NCI-H1930 (cell line): ENCODE results near the gene CDC7.
"Not testable (repeated sequence)": the region's sequence is repeated elsewhere in the genome, so short reads cannot be mapped to it uniquely, and the experiment has no call there.

Experiments used
- DNase-seq, 2 experiments: peaks; one replicate each; lab custom pipeline; 2025; lab: John Stamatoyannopoulos, UW

CDC7 gene

DNA sequence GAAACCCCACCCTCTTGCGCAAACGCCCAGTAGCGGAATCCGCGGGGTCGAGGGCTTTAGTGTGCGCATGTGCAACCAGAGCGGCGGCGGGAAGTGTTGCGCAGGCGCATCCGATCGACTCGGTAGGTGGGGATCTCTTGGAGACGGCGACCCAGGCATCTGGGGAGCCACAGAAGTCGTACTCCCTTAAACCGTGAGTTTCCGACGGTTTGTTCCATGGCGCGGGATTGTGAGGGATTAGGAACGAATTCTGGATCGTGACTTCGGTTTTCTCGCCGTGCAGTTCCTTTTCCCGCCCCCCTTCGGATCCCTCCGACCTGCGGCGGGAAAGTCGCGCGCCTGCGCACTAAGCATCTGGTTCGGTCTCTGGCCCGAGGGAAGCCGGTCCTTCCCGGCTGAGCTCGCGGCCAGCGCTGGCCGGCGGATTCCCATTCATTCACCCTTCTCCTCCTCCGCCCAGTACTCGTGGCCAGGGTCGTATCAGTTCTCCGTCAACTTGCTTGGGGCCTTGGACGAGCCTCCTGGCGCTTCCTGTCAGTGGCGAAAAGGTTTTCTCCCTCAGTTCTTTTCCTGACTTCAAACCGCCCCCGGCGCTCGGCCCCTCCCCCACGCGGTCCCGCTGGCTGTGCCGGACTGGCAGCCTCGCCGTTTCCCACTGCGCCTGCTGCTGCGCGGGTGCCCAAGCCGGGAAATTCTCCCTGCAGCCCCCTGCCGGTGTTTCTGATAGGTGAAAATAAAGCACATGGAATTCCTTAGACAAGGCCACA is at the start of gene CDC7:
Gene CDC7, plus strand, starts transcription at position 96 of the 767 bp plus-strand sequence. CDS start 866 bp downstream, outside the sequence.
- peak; percentile 73 to 88 for DNase-seq

DNA sequence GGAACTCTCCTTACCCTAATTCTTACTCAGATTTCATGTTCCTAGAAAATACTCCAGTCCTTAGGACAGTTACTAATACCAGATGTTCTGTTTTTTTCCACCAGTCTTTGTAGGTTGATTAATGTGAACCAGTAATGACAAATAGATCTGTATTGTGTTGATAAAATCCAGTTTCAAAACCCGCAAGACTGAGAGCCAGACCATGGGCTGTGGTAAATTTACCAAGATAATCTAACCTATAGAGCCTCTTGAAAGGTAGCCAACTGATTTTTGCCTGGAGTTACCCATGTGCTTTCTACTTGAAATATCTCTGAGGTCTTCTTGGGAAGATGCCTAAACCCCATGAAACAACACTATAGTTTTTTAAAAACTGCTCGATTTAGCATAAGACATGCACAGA is 46.5 kb upstream of the CDC7 start:
- no peak for DNase-seq

DNA sequence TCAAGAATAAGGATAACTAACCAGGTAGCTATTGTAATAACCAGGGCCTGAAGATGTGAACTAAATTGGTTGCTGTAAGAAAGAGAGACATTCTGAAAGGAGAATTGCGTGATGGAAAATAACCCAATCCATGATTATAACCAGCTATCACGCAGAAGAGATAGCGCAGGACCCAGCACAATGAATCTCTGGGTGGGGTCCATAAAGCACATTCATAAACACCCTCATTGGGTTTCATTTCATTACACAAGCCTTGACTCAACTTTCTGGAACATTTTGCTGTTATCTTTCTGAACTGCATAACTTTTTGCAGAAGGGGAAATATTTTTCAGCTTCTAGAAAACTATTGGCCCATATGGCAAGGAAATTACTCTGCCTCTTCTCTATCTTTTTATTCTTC is 45.3 kb upstream of the CDC7 start:
- DNase-seq, result no peak

DNA sequence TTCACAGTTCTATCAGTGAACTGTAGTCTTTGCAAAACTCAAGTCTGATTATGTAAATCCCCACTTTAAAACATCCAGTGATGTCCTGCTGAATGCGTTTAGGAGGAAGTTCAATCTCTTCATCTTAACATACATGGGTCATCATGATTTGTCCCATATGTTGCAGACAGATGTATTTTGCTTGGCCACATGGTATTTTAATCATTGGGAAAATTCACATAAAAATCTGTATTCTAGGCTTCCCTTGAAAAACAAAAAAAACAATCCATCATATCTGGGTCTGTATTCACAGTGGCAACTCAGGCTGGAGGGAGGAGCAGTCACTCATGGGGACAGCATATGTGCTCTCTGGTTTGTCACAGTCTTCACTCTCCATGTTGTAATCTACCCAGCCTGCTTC is 44.8 kb upstream of the CDC7 start:
- DNase-seq, result no peak

DNA sequence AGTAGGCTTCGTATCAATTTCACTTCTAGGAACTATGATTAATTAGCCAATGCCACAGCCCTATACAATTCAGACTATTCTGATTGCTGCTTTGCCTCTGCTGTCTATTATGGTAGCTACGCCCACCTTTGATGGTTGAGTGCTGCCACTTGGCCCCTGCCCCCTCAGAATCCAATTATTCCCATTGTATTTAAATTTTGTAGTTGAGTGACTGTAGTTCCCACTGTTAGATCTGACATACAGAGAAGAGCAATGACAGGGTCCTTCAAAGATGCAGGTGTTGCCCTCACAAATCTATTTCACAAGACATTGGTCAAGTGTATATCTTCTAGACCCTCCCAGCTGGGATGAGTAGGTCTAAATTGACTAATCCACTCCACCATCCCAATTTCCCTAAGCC is 35.3 kb upstream of the CDC7 start:
- not testable (repeated sequence) for DNase-seq

DNA sequence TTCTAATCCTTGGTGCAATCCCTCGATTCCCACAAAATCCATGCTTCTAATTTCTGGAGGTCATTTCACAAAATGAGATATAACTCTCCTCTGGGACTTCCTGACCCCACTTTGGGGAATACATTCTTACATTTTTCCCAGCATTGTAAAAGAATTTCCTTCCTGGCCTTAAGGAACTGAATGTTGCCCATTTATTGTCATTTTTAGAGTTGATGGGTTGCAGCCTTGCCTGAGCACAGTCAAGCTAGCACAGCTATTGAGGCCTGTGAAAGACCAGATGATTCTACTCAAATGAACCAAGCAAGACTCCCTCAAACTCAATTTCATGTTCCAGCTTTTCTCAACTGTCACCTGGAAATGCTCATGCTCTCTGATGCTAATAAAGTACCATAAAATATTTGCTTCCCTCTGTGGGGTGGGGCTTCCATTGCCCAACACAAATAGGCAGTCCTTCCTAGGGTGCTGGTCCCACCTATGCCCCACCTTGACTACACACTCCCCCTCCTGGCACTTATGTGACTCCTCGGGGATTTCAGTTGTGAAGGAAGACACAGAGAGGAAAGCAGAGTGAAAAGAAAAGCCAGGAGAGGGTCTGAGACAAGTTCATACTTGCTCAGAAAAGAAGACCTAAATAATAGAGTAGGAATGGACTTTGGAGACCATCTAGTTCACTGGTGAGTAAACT is 24.0 kb upstream of the CDC7 start:
- DNase-seq, result no peak

DNA sequence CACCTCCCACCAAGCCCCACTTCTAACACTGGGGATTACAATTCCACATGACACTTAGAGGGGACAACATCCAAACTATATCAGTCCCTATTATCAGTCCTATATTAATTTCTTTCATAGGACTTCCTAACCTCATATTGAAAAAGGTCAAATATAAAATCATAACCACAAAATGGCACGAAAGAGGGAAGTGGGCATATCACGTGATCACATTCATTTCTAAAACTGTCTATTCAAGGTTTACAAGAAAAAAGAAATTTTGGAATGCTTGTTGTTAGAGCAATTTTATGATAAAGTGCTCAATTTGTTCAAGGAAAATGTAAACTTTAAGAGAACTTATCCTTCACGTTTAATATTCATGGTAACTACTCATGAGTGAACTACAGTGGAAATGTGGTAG is 13.2 kb upstream of the CDC7 start:
- DNase-seq, result no peak

DNA sequence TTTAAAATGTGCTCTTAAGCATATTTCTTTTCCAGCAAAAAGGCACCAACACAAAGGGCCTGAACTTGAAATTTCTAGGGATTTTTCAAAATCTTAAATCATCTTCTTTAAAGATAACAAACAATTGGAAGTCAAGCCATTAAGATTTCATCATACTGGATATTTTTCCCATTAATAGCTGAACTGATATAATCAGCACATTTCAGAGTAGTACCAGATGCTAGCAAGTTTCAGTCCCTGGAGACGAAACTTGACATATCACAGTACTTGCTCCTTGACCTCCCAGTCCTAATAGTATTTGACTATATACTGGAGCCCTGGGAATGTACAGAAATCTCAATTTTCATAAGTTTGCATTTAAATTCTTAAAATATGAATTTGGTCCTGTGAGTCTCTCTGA is 10.2 kb upstream of the CDC7 start:
- no peak for DNase-seq

DNA sequence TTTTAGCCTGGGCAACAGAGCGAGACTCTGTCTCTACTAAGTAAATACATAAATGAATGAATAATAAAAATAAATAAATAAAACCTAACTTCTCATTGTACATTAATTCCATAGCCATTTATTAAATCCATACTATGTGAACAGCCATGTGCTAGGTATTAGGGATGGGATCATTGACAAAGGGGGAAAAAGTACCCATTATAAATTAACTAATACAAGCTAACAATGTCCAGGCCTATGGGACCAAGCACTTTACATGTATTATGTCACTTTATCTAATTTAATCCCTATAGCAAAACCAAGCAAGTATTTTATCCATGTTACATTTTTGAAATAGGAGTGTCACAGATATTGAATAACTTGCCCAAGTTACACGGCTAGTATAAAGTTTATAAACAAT is 2.6 kb upstream of the CDC7 start:
- DNase-seq, result no peak

DNA sequence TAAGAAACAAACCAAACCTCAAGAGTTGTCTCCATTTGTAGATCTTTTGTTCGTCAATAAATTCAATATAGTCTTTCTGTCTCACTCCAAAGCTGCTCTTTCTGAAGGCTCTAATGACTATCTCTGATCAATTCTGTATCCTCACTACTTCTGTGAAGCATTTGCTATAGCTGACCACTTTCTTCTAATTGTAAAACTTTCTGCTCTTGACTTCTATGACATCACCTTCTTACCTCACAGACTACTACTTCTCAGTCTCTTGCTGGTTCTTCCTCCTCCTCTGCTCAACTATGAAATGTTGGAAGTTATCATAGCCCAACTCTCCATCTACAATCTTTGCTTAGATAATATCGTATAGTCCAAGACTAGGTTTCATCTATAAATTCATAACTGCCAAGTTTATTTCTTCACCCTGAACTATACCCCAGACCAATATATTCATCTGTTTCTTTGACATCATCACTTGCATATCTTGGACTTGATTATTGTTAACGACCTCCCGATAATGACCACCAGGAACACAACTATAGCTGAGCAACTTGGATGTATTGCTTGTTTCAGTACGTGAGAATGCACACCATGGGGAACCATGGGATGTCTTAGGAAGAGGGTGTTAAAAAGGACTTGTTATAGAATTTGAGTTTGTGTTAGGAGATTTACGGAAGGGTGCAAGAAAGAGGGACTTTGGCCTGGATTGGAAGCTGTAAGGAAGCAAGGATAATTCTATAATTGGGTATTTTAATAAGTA is 2.0 kb upstream of the CDC7 start:
- no peak for DNase-seq

DNA sequence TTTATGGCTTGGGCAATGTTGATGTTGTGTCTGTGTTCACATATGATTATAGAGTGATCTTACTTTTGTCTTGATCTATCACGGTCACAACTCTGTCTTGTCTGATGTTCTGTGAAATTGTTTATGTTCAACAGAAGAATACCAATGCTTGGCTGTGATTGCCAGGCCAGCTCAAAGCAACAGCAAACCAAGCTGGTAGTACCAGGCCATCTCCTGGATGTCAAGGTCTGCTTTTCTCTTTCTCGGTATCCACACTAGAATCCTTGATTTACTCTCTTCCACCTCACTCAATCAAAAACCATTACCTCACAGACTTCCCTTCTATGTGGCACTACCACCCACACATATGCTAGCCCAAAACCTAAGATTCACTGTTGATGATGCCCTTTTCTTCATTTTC is 1.3 kb upstream of the CDC7 start:
- no peak for DNase-seq

DNA sequence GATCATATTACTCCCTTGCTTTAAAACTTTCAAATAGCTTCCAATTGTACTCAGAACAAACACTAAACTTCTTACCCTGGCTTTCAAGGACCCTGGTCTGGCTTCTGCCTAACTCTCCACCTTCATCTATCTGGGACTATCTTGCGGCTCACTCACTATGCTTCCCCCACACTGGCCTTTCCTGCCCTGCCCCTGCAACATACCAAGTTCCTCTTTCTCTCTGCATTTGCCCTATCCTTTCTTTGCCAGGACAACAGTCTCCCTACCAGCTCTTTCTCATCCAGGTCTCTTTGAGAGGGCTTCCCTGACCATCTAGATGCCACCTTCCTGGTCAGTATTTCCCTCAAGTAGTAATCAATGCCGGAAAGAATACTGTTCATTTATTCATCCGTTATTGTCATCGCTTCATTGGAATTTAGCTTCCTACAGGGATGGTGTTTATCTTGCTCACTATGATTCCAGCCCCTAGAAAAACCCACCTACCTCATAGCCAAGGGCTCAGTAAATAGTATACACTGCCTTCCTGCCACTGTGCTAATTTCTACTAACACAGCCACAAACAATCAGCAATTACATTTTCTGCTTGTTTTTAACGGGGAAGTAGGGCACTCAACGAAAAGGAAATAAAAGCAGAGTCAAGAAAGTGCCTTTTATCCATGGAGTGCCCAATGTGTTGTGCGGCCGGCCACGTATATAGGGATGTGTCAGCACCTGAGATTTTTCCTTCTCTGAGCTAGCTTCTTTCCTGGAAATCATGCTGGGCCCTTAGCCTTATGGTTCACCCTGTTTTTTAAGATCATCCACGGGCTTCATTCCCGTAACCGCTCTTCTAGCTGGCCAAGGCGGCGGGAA is 521 bp upstream of the CDC7 start:
- DNase-seq, result no peak

DNA sequence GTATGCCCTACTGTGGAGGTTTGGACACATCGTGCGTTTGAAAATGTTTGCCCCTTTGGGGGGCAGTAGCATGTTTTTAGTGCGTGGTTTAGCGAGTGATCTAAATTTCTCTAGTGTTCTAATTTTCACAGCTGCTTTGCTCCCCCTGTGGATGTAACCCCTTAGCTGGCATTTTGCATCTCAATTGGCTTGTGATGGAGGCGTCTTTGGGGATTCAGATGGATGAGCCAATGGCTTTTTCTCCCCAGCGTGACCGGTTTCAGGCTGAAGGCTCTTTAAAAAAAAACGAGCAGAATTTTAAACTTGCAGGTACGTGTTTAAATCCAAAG is 836 bp downstream of the CDC7 start:
- DNase-seq, result peak; percentile 55 to 72

DNA sequence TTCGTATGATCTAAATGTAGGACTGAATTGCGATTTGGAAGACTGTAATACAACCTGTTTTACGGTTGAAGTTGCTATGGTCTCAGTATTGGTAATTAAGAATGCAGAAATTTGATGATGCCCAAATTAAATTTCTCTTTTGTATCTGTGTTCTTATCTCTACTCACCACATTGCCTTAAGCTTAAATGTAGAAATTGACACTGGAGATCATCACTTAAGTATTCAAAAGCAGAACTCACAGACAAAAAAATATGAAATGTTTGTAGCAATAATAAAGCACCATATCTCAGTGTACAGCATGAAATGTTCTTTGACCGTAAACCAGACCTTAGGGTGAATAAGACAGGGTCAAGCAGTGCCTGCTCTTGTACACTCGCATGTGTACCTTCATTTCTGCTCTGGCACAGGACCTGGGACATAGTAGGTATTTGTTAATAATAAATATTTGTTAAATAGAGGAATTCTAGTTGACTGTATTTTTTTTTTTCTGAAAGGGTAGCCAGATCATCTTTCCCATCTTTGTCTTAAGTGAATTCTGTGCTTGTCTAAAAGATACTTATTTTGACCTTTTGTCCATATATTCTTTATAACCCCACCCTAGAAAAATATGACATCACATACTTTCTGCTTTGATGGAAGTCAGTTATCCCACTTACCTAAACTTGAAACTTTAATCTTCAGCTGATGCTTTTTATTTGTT is 1.5 kb downstream of the CDC7 start:
- no peak for DNase-seq

DNA sequence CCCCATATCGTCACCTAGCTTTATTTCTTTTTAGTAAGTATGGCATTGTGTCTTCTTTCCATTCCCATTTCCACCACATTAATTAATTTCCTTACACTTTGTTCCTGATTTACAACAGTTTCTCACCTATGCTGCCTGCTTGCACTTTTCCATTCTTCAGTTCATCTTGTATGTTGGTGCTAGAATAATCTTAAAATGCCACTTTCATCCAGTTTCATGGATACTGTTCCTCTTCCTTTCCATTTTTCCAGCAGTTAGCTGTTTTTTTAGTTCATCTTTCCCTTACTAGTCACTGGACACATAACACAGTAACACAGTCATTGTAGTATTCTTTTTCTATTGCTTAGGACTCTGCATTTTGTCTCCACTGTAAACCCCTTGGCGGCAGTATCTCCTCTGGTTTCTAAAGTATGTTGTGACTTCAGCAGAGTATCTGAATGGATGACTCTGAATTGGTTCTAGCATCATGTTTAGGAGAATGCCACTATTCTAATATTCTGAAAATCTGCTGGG is 2.1 kb downstream of the CDC7 start:
- peak in 1 of 2 experiments; percentile 18 for DNase-seq

DNA sequence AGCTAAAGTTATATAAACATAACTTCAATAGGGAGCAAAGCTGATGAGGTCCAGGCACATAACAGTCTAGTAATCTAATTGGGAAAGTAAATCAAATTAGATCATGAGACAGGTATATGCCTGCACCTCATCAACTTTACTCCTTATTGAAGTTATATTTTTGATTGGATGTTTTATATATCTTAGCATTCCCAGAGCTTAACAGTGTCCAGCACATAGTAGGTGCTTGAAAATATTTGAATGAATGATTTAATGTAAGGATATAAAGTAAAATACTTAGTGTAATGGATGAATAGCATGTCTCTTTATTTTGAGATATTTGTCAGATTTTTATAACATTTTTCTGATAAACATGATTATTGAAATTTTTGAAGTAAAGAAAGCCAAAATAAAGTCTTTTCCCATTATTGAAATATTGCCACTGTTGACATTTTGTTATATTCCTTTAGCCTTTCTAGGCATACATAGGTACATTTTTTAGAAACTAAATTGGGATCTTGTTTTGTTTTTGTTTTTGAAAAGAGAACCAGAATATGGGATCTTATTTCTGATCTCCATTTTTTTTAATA is 2.8 kb downstream of the CDC7 start:
- DNase-seq, result no peak

DNA sequence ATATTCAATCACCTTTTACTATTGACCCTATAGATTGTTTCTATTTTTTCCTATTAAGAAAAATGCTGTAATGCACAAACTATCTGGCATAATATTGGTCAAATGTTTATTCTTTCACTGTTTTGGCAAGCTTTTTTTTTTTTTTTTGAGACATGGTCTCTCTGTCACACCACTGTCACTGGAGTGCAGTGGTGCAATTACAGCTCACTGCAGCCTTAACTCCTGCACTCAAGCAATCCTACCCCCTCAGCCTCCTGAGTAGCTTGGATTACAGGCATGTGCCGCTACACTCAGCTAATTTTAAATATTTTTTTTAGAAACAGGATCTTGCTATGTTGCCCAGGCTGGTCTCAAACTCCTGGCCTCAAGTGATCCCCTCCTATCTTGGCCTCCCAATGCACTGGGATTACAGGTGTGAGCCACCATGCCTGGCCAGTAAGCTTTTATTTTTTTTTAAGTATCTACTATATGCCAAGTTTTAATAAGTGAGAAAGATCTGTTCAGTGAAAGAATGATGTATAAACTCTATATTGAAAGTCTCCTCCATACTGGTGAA is 3.4 kb downstream of the CDC7 start:
- DNase-seq, result no peak

DNA sequence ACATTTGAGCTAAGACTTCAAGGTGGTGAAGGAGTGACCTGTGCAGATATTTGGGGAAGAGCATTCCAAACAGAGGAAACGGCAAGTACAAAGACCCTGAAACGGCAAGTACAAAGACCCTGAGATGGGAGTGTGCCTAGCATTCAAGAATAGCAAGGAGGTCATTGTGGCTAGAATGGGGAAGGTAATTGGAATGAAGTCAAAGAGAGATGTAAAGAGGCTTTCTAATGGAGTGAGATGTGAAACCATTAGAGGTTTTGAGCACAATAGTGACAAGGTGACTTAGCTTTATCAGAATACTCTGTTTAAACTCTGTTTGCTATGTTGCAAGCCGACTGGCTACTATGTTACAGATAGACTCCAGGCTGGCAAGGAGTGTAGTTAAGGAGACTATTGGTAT is 4.4 kb downstream of the CDC7 start:
- DNase-seq, result no peak

DNA sequence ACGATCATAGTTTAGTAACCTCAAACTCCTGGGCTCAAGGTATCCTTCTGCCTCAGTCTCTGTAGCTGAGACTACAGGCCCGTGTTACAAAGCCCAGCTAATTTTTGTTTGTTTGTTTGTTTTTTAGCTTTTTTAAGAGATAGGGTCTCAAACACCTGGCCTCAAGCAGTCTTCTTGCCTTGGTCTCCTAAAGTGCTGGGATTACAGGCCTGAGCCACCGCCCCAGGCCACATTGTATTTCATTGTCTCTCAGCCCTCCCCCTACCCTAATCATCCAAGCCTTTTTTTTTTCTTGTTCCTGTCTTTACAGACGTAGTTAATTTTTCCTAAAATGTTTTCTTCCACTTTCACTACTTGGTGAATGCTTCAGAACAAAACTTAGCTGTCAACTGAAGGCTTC is 5.4 kb downstream of the CDC7 start:
- no peak for DNase-seq

DNA sequence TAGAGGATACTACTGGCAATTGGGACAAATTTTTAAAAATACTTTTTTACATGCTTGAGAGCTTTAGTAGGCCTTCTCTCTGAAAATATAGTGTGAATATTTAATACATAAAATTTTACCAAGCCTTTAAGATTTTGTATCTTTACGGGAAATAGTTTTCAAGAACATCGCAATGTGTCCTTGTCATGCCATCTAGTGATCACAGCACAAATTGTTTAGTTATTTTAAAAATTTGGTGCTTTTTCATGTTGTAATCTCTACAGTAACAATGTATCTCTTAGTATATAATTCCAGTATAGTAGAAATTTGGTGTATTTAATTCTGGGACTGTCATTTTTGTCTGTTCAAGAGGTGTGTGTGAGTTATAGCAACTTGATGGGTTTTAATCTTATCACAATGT is 6.7 kb downstream of the CDC7 start:
- no peak for DNase-seq

DNA sequence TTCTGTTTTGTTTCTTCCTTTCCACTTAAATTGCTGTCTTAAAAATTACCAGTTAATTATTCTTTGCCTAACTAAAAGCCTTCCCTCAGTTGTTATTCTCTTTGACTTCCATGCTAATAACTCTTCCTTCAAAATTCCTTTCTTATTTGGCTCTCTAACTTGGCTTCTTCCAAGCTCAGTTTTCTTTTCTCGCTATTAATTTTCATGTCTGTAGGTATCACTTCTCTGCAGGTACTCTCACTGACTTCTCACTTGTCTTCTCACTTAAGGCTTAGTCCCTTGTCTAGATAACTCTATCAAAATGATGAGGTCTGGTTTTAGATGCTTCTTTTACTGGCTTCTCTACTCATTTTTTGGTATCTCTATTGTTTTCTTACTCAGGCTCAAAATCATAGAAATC is 10.1 kb downstream of the CDC7 start:
- DNase-seq, result no peak
